Psoas muscle (tissue), 8 donors: Measurements from ENCODE around the gene CYB5D1. TPM values are rescaled to one million over a fixed set of nuclear protein-coding genes. Genes with fewer than 3 reads are reported as not detected.

ENCODE experiments used
- ATAC-seq, 4 donors: fragments of 200-7000 bp; cut with Tn5 transposase; one replicate each; pipeline ENCODE4 v1.9.1; 2020; ENCODE audit warnings: moderate library complexity in 3 of 4, mild to moderate bottlenecking in 2 of 4
- DNase-seq, 2 donors: peaks; one replicate each; pipeline ENCODE4 v3.0.0-alpha.2; 2020
- H3K27ac ChIP-seq: fragments of 200-600 bp; one replicate; pipeline ENCODE4 v1.8.0; 2022
- H3K27me3 ChIP-seq, 3 donors: fragments of 200-600 bp in 1 of 3; one replicate each; pipeline versions ENCODE4 v1.6.1 to v1.8.0; 2013 to 2022; ENCODE audit warnings: low read length in 2 of 3, mild to moderate bottlenecking in 2 of 3, moderate library complexity in 1 of 3; ENCODE audit not compliant: insufficient read depth in 3 of 3
- H3K36me3 ChIP-seq, 2 donors: fragments of 200-600 bp in 1 of 2; one replicate each; pipeline versions ENCODE4 v1.6.1 to v1.8.0; 2013 to 2022; ENCODE audit warnings: low read depth in 1 of 2, mild to moderate bottlenecking in 1 of 2, moderate library complexity in 1 of 2; ENCODE audit not compliant: insufficient read depth in 1 of 2
- H3K4me1 ChIP-seq: fragments of 200-600 bp; one replicate; pipeline ENCODE4 v1.8.0; 2022
- H3K4me3 ChIP-seq: fragments of 200-600 bp; one replicate; pipeline ENCODE4 v1.8.0; 2022; ENCODE audit warnings: mild to moderate bottlenecking
- H3K9me3 ChIP-seq: fragments of 200-600 bp; one replicate; pipeline ENCODE4 v1.8.0; 2022
- CTCF ChIP-seq: fragments of 200-600 bp; IDR thresholded peaks from one replicate; pipeline ENCODE4 v1.8.0; 2022; ENCODE audit warnings: antibody characterized with exemption
- WGBS, 3 donors: extraction: QIAGEN DNeasy Blood & Tissue Kit; methylation state at CpG; one replicate each; pipeline versions ENCODE4 v1.1.6 to v1.1.7; 2013; 5-methylcytosine and 5-hydroxymethylcytosine counted together
- intact Hi-C, 2 donors: fragments of 100-400 bp; cut with DNase I; formaldehyde crosslinking; loops; one replicate each; pipeline versions ENCODE4 v1.11.0 to v1.14.2; 2022
- polyA plus RNA-seq, 3 donors: library from polyadenylated mRNA; stranded (reverse); fragments of 200-250 nt; gene quantifications; one replicate each; pipeline ENCODE4 v1.2.3, GENCODE V29; 2013
- total RNA-seq, 4 donors: library from RNA; stranded (reverse); fragmentation: NEBNext Ultra II Directional in 2 of 4; extraction: Animal tissue kit (Norgen Biotek cat#: 25700) in 2 of 4; gene quantifications; one replicate each; pipeline versions ENCODE4 v1.2.1 to v1.2.4, GENCODE V29; 2021 to 2023
- donor health status: healthy with polysubstance abuse.
- donor health status: DM: no; HTN: no; CAD: no; lungs with moderate emphysema.
- donor health status: Bipolar disorder and iron deficiency.
- donor health status: healthy.
- donor health status: DM: yes; HTN: yes; CAD: no.
- donor health status: DM: no; HTN: no; CAD: no.
- donor health status: DM: no; HTN: no; CAD: no.
- donor health status: DM: yes; HTN: yes; CAD: no.

The CYB5D1 gene
- total and polyA plus RNA-seq, 7 donors: 7.1 to 31.7 (median 10.4) TPM

- intact Hi-C loops: no loop called here
- H3K27ac ChIP-seq: peak overlapping the region; percentile 66
- peak overlapping the region; percentile 81 for H3K4me3 ChIP-seq
- TF ChIP-seq CTCF: no peak
- H3K4me1 ChIP-seq: peaks cover 46% of the 10 kb centered on the region
- H3K27me3 ChIP-seq: peaks cover 0 to 32% (median 0%) of the 10 kb centered on the region in 3 donors
- DNase-seq: no peak
- ATAC-seq: no peak
- 3 to 9% (median 4%) methylated on average over 8 of the region's 8 CpGs for WGBS, 3 donors
- no peaks in the 10 kb centered on the region for H3K9me3 ChIP-seq
- H3K36me3 ChIP-seq: peaks cover 0 to 6% of the 10 kb centered on the region in 2 donors
Measured at GRCh38 chr17:7887038-7887481, 29.3 kb downstream of the CYB5D1 start.

- H3K4me1 ChIP-seq: peaks cover 46% of the 10 kb centered on the region
- no peak for TF ChIP-seq CTCF
- DNase-seq (peak; percentile 90 to 92), ATAC-seq (peak; percentile 77 to 83 (median 80))
- peaks cover 0 to 6% of the 10 kb centered on the region in 2 donors for H3K36me3 ChIP-seq
- WGBS, 3 donors: 0% methylated on average over 32 to 35 of the region's 35 CpGs
- H3K27me3 ChIP-seq: peaks cover 0 to 30% (median 0%) of the 10 kb centered on the region in 3 donors
- no peaks in the 10 kb centered on the region for H3K9me3 ChIP-seq
- H3K4me3 ChIP-seq: peak overlapping the region; percentile 81
- intact Hi-C loops: no loop called here
- peak overlapping the region; percentile 70 for H3K27ac ChIP-seq
Measured at GRCh38 chr17:7887482-7888183, 29.8 kb downstream of the CYB5D1 start.

GRCh38 chr17:7888184-7888920 lies 30.5 kb downstream of the CYB5D1 start, which contains the start of gene CHD3:
TSS of gene CHD3 (plus strand) at chr17:7888789. CDS start at chr17:7889001, 212 bp downstream.
- Histone ChIP-seq H3K27ac (peak within 1 kb of the TSS; percentile 70), H3K36me3 (peaks cover 0 to 6% of the 10 kb centered on the region in 2 donors), H3K4me3 (peak within 1 kb of the TSS; percentile 81), H3K27me3 (peaks cover 0 to 24% (median 0%) of the 10 kb centered on the region in 3 donors), H3K9me3 (no peaks in the 10 kb centered on the region), H3K4me1 (peaks cover 46% of the 10 kb centered on the region)
- WGBS, 3 donors: 17 to 25% (median 18%) methylated on average over 18 of the region's 18 CpGs
- no peak for TF ChIP-seq CTCF
- intact Hi-C loops: no loop called here
- no peak for DNase-seq
- ATAC-seq: peak in 1 of 4 donors; percentile 5

GRCh38 chr17:7889166-7889955 lies 31.6 kb downstream of the CYB5D1 start:
- ATAC-seq (peak; percentile 91 to 92 (median 92)), DNase-seq (peak; percentile 97 to 99)
- Histone ChIP-seq H3K4me3 (peak overlapping the region; percentile 28), H3K27me3 (peaks cover 0 to 18% (median 0%) of the 10 kb centered on the region in 3 donors), H3K4me1 (peaks cover 46% of the 10 kb centered on the region), H3K9me3 (no peaks in the 10 kb centered on the region), H3K27ac (peak overlapping the region; percentile 70), H3K36me3 (peaks cover 0 to 14% of the 10 kb centered on the region in 2 donors)
- 21 to 25% (median 22%) methylated on average over 11 of the region's 11 CpGs for WGBS, 3 donors
- intact Hi-C loops: no loop called here
- peak; percentile 56 for TF ChIP-seq CTCF
